ENCODE measurements around the gene CLPTM1L.

CLPTM1L gene

GRCh38 chr5:1359031-1359645 lies 14.2 kb upstream of the CLPTM1L start:
- no peak overlapping the region for H3K4me2 ChIP-seq (ENCODE audit: low read length, poor library complexity, severe bottlenecking)
- no peak for DNase-seq
- H3K23ac ChIP-seq (ENCODE audit: low read length in 2 of 2), result no peak overlapping the region
- H2BK120ac ChIP-seq (ENCODE audit: low read depth, low read length), result no peak overlapping the region
- H3K36me3 ChIP-seq (ENCODE audit: control insufficient read depth in 1 of 2, insufficient read depth in 2 of 2, low read depth in 1 of 2, low read length in 2 of 2), result no peaks in the 10 kb centered on the region
- no peak overlapping the region for H3K18ac ChIP-seq (ENCODE audit: low read depth in 1 of 2, low read length in 2 of 2)
- no peak overlapping the region for H2BK15ac ChIP-seq (ENCODE audit: low read depth, poor library complexity, severe bottlenecking)
- peak overlapping the region in 1 of 2 experiments; percentile 3 for H3K4me3 ChIP-seq (ENCODE audit: insufficient read depth in 1 of 2, low read depth in 1 of 2, low read length in 2 of 2)
- H3K14ac ChIP-seq (ENCODE audit: low read length in 2 of 2), result no peak overlapping the region
- no peak overlapping the region for H4K91ac ChIP-seq (ENCODE audit: low read length)
- no peak overlapping the region for H2BK5ac ChIP-seq (ENCODE audit: low read depth, low read length, poor library complexity, severe bottlenecking)
- no peaks in the 10 kb centered on the region for H3K79me1 ChIP-seq (replicated peaks; ENCODE audit: low read length, poor library complexity, severe bottlenecking)
- H3K27me3 ChIP-seq (ENCODE audit: control insufficient read depth in 1 of 2, insufficient read depth in 1 of 2, low read length in 2 of 2), result peaks cover 35 to 90% of the 10 kb centered on the region in 2 experiments
- no peaks in the 10 kb centered on the region for H3K4me1 ChIP-seq (ENCODE audit: control insufficient read depth, insufficient read depth, low read depth, low read length)
- no peaks in the 10 kb centered on the region for H3K9me3 ChIP-seq (ENCODE audit: control insufficient read depth, low read length)
- no peak overlapping the region for H2AK5ac ChIP-seq (ENCODE audit: low read length, severe bottlenecking)
- WGBS, result 84% methylated on average over 31 of the region's 31 CpGs
- H3K4ac ChIP-seq (ENCODE audit: low read depth in 1 of 2, low read length in 2 of 2), result no peak overlapping the region
- no peak overlapping the region for H3K27ac ChIP-seq (ENCODE audit: low read length, poor library complexity, severe bottlenecking)
- H2AFZ ChIP-seq (ENCODE audit: low read depth, low read length), result no peak overlapping the region
- H4K8ac ChIP-seq (ENCODE audit: low read length), result no peak overlapping the region
- H2BK12ac ChIP-seq (ENCODE audit: low read length in 2 of 2), result no peak overlapping the region
- H3K9ac ChIP-seq (ENCODE audit: low read length), result no peak overlapping the region

- Histone ChIP-seq H3K23ac (ENCODE audit: low read length in 2 of 2) (no peak overlapping the region), H3K14ac (ENCODE audit: low read length in 2 of 2) (no peak overlapping the region), H3K27ac (ENCODE audit: low read length, poor library complexity, severe bottlenecking) (no peak overlapping the region), H4K8ac (ENCODE audit: low read length) (no peak overlapping the region), H2BK120ac (ENCODE audit: low read depth, low read length) (no peak overlapping the region), H2BK12ac (ENCODE audit: low read length in 2 of 2) (no peak overlapping the region), H3K27me3 (ENCODE audit: control insufficient read depth in 1 of 2, insufficient read depth in 1 of 2, low read length in 2 of 2) (peaks cover 31 to 90% of the 10 kb centered on the region in 2 experiments), H3K18ac (ENCODE audit: low read depth in 1 of 2, low read length in 2 of 2) (no peak overlapping the region), H2BK5ac (ENCODE audit: low read depth, low read length, poor library complexity, severe bottlenecking) (no peak overlapping the region), H3K9ac (ENCODE audit: low read length) (no peak overlapping the region), H3K79me1 (replicated peaks; ENCODE audit: low read length, poor library complexity, severe bottlenecking) (no peaks in the 10 kb centered on the region), H2AK5ac (ENCODE audit: low read length, severe bottlenecking) (no peak overlapping the region), H3K4me2 (ENCODE audit: low read length, poor library complexity, severe bottlenecking) (no peak overlapping the region), H3K4me1 (ENCODE audit: control insufficient read depth, insufficient read depth, low read depth, low read length) (no peaks in the 10 kb centered on the region), H2BK15ac (ENCODE audit: low read depth, poor library complexity, severe bottlenecking) (no peak overlapping the region), H3K9me3 (ENCODE audit: control insufficient read depth, low read length) (no peaks in the 10 kb centered on the region), H3K4me3 (ENCODE audit: insufficient read depth in 1 of 2, low read depth in 1 of 2, low read length in 2 of 2) (peak overlapping the region in 1 of 2 experiments; percentile 3), H3K4ac (ENCODE audit: low read depth in 1 of 2, low read length in 2 of 2) (no peak overlapping the region), H3K36me3 (ENCODE audit: control insufficient read depth in 1 of 2, insufficient read depth in 2 of 2, low read depth in 1 of 2, low read length in 2 of 2) (no peaks in the 10 kb centered on the region), H2AFZ (ENCODE audit: low read depth, low read length) (no peak overlapping the region), H4K91ac (ENCODE audit: low read length) (no peak overlapping the region)
- no peak for DNase-seq
- WGBS, result 78% methylated on average over 10 of the region's 10 CpGs
Observed at GRCh38 chr5:1358726-1359025, 13.8 kb upstream of the CLPTM1L start.

GRCh38 chr5:1357946-1358725 lies 13.2 kb upstream of the CLPTM1L start:
- no peak overlapping the region for H2BK12ac ChIP-seq (ENCODE audit: low read length in 2 of 2)
- no peak overlapping the region for H3K9ac ChIP-seq (ENCODE audit: low read length)
- H3K23ac ChIP-seq (ENCODE audit: low read length in 2 of 2), result no peak overlapping the region
- 92% methylated on average over 25 of the region's 25 CpGs for WGBS
- no peak overlapping the region for H2AK5ac ChIP-seq (ENCODE audit: low read length, severe bottlenecking)
- no peaks in the 10 kb centered on the region for H3K9me3 ChIP-seq (ENCODE audit: control insufficient read depth, low read length)
- no peak overlapping the region for H3K4me2 ChIP-seq (ENCODE audit: low read length, poor library complexity, severe bottlenecking)
- H2BK5ac ChIP-seq (ENCODE audit: low read depth, low read length, poor library complexity, severe bottlenecking), result no peak overlapping the region
- peaks cover 26 to 88% of the 10 kb centered on the region in 2 experiments for H3K27me3 ChIP-seq (ENCODE audit: control insufficient read depth in 1 of 2, insufficient read depth in 1 of 2, low read length in 2 of 2)
- DNase-seq, result no peak
- no peak overlapping the region for H3K4me3 ChIP-seq (ENCODE audit: insufficient read depth in 1 of 2, low read depth in 1 of 2, low read length in 2 of 2)
- H3K36me3 ChIP-seq (ENCODE audit: control insufficient read depth in 1 of 2, insufficient read depth in 2 of 2, low read depth in 1 of 2, low read length in 2 of 2), result no peaks in the 10 kb centered on the region
- H3K4ac ChIP-seq (ENCODE audit: low read depth in 1 of 2, low read length in 2 of 2), result no peak overlapping the region
- H2BK120ac ChIP-seq (ENCODE audit: low read depth, low read length), result no peak overlapping the region
- no peak overlapping the region for H3K18ac ChIP-seq (ENCODE audit: low read depth in 1 of 2, low read length in 2 of 2)
- no peak overlapping the region for H4K91ac ChIP-seq (ENCODE audit: low read length)
- H3K4me1 ChIP-seq (ENCODE audit: control insufficient read depth, insufficient read depth, low read depth, low read length), result no peaks in the 10 kb centered on the region
- no peak overlapping the region for H3K14ac ChIP-seq (ENCODE audit: low read length in 2 of 2)
- H3K79me1 ChIP-seq (replicated peaks; ENCODE audit: low read length, poor library complexity, severe bottlenecking), result no peaks in the 10 kb centered on the region
- no peak overlapping the region for H4K8ac ChIP-seq (ENCODE audit: low read length)
- H3K27ac ChIP-seq (ENCODE audit: low read length, poor library complexity, severe bottlenecking), result no peak overlapping the region
- no peak overlapping the region for H2BK15ac ChIP-seq (ENCODE audit: low read depth, poor library complexity, severe bottlenecking)
- no peak overlapping the region for H2AFZ ChIP-seq (ENCODE audit: low read depth, low read length)

DNA sequence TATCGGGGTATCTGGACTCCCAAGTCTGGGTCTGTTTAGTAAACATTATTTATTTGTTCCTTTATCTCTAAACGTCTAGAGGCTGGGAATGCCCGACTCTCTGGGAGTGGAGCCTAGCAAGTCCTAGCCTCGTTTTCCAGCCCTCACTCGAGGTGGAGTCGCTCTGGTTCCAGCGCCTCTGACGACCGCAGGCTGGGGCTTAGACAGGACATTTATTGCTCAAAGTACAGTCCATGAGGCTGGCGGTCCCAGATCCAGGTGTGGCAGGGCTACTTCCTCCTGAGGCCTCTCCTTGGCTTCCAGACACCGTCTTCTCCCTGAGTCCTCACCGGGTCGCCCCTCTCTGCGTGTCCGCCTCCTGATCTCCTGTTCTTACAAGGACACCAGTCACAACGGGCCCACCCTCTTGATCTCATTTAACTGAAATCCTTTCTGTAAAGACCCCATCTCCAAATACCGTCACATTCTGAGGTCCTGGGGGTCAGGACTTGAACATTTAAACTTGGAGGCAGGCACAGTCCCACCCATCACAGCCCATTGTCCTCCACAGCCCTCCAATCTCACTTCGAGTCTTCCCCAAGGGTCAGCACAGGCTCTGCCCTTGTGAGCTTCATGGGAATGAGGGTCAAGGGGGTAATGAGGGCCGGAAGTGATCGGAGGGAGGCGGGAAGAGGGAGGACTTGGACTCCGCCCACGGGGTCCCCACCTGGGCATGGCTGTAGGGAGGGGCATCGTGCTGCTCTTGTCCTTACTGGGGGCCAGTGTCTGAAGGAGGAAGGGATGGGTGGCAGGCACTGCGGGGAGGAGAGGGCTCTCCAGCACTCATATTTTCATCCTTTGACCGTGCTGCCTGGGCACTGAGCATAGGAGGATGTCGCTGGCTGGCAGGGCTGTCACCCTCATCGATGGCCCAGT lies 12.2 kb upstream of the CLPTM1L start:
- no peak overlapping the region for H3K9ac ChIP-seq (ENCODE audit: low read length)
- no peaks in the 10 kb centered on the region for H3K9me3 ChIP-seq (ENCODE audit: control insufficient read depth, low read length)
- DNase-seq, result no peak
- H2AK5ac ChIP-seq (ENCODE audit: low read length, severe bottlenecking), result no peak overlapping the region
- H4K8ac ChIP-seq (ENCODE audit: low read length), result no peak overlapping the region
- no peak overlapping the region for H3K4me2 ChIP-seq (ENCODE audit: low read length, poor library complexity, severe bottlenecking)
- no peak overlapping the region for H3K18ac ChIP-seq (ENCODE audit: low read depth in 1 of 2, low read length in 2 of 2)
- no peak overlapping the region for H2AFZ ChIP-seq (ENCODE audit: low read depth, low read length)
- H3K4me1 ChIP-seq (ENCODE audit: control insufficient read depth, insufficient read depth, low read depth, low read length), result no peaks in the 10 kb centered on the region
- H2BK15ac ChIP-seq (ENCODE audit: low read depth, poor library complexity, severe bottlenecking), result no peak overlapping the region
- no peak overlapping the region for H3K27ac ChIP-seq (ENCODE audit: low read length, poor library complexity, severe bottlenecking)
- no peaks in the 10 kb centered on the region for H3K79me1 ChIP-seq (replicated peaks; ENCODE audit: low read length, poor library complexity, severe bottlenecking)
- H3K4me3 ChIP-seq (ENCODE audit: insufficient read depth in 1 of 2, low read depth in 1 of 2, low read length in 2 of 2), result no peak overlapping the region
- no peak overlapping the region for H2BK120ac ChIP-seq (ENCODE audit: low read depth, low read length)
- H2BK12ac ChIP-seq (ENCODE audit: low read length in 2 of 2), result no peak overlapping the region
- H4K91ac ChIP-seq (ENCODE audit: low read length), result no peak overlapping the region
- H3K4ac ChIP-seq (ENCODE audit: low read depth in 1 of 2, low read length in 2 of 2), result no peak overlapping the region
- no peak overlapping the region for H3K14ac ChIP-seq (ENCODE audit: low read length in 2 of 2)
- peaks cover 28 to 89% of the 10 kb centered on the region in 2 experiments for H3K27me3 ChIP-seq (ENCODE audit: control insufficient read depth in 1 of 2, insufficient read depth in 1 of 2, low read length in 2 of 2)
- H3K36me3 ChIP-seq (ENCODE audit: control insufficient read depth in 1 of 2, insufficient read depth in 2 of 2, low read depth in 1 of 2, low read length in 2 of 2), result no peaks in the 10 kb centered on the region
- no peak overlapping the region for H2BK5ac ChIP-seq (ENCODE audit: low read depth, low read length, poor library complexity, severe bottlenecking)
- 80% methylated on average over 28 of the region's 28 CpGs for WGBS
- H3K23ac ChIP-seq (ENCODE audit: low read length in 2 of 2), result no peak overlapping the region

All from mesenchymal stem cell (in vitro differentiated cells and primary cell).